GM23338 (cell line): Measurements from ENCODE around the gene IQCM.

Experiments
- CREB1 ChIP-seq: fragments of 250-450 bp; sonication (Bioruptor Pico); IDR thresholded peaks from 2 replicates; pipeline ENCODE4 v1.5.0; 2020; ENCODE audit warnings: low read depth, mild to moderate bottlenecking, moderate library complexity
- CTCF ChIP-seq, 2 experiments: fragments of 200-600 bp in 1 of 2; sonication (generic) in 1 of 2; conservative IDR thresholded peaks; 2 replicates each; pipeline versions ENCODE4 v1.5.1 to v1.6.1; 2016 to 2017; ENCODE audit warnings: antibody characterized with exemption in 2 of 2, low read depth in 2 of 2, mild to moderate bottlenecking in 2 of 2, moderate library complexity in 1 of 2
- EZH2 ChIP-seq: fragments of 200-600 bp; sonication (generic); IDR thresholded peaks from one replicate; pipeline ENCODE4 v1.8.0; 2017; ENCODE audit warnings: antibody characterized with exemption, mild to moderate bottlenecking, low read depth; ENCODE audit not compliant: unreplicated experiment
- EZH2phosphoT487 ChIP-seq: fragments of 200-600 bp; sonication (generic); IDR thresholded peaks from one replicate; pipeline ENCODE4 v1.8.1; 2018; ENCODE audit warnings: antibody characterized with exemption; ENCODE audit not compliant: unreplicated experiment
- POLR2AphosphoS5 ChIP-seq: IDR thresholded peaks from 2 replicates; pipeline ENCODE4 v1.6.1; 2016; ENCODE audit warnings: antibody characterized with exemption, low read depth
- REST ChIP-seq: IDR thresholded peaks from one replicate; pipeline ENCODE4 v1.6.1; 2018; ENCODE audit warnings: antibody characterized with exemption; ENCODE audit not compliant: unreplicated experiment
- ZNF114 ChIP-seq: fragments of 250-450 bp; sonication (Bioruptor Pico); IDR thresholded peaks from 2 replicates; pipeline ENCODE4 v1.5.0; 2020; ENCODE audit warnings: mild to moderate bottlenecking, moderate library complexity
- ZNF331 ChIP-seq: fragments of 250-450 bp; sonication (Bioruptor Pico); IDR thresholded peaks from 2 replicates; pipeline ENCODE4 v1.5.0; 2020; ENCODE audit warnings: low read depth, mild to moderate bottlenecking, moderate library complexity
- ZNF462 ChIP-seq: fragments of 250-450 bp; sonication (Bioruptor Pico); IDR thresholded peaks from 2 replicates; pipeline ENCODE4 v1.5.0; 2020; ENCODE audit warnings: mild to moderate bottlenecking, moderate library complexity

- TF ChIP-seq POLR2AphosphoS5 (no peak), EZH2phosphoT487 (no peak), CREB1 (no peak), CTCF (conservative IDR thresholded peaks at IDR 0.05; ENCODE audit: low read depth in 2 of 2) (no peak), ZNF462 (no peak), REST (no peak), EZH2 (no peak), ZNF331 (CRISPR knock-in tag) (no peak), ZNF114 (CRISPR knock-in tag) (no peak)
Measured at GRCh38 chr4:149555799-149556198, 259.8 kb downstream of the IQCM start.
